Measurements from ENCODE around the gene C5AR2.

DNA sequence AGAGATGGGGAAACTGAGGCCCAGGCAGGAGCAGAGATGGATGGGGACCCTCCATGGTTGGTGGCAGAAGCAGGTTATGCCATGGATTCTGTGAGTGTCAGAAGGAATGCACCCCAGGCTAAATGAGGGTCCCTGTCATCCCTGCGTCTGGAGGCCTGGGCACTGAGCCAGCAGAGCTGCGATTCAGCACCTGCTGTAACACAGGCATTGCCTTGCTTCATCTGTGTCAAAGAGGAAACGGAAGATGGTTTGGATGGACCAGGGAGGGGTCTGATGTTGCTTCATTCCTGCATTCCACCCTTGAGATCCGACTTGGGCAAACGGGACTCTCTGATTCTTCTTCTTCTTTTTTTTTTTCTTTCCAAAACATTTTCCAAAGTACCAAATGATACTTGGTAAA, 21.2 kb upstream of the C5AR2 start:
- TF ChIP-seq GATA3 (IDR thresholded peaks at IDR 0.05; ENCODE audit: low read depth, low read length) (no peak), GATA2 (IDR thresholded peaks at IDR 0.05; ENCODE audit: low read depth, low read length) (no peak)

Measured in SH-SY5Y (cell line).